Activated T-cell treated with anti-CD3 and anti-CD28 coated beads for 24 hours (primary cell): ENCODE data around the gene ERVV-1.
"Not testable (repeated sequence)": the region's sequence is repeated elsewhere in the genome, so short reads cannot be mapped to it uniquely, and the experiment has no call there.

Experiments
- DNase-seq: peaks from one replicate; pipeline ENCODE4 v3.0.0-alpha.2; 2020; ENCODE audit warnings: low read depth

The ERVV-1 gene

DNA sequence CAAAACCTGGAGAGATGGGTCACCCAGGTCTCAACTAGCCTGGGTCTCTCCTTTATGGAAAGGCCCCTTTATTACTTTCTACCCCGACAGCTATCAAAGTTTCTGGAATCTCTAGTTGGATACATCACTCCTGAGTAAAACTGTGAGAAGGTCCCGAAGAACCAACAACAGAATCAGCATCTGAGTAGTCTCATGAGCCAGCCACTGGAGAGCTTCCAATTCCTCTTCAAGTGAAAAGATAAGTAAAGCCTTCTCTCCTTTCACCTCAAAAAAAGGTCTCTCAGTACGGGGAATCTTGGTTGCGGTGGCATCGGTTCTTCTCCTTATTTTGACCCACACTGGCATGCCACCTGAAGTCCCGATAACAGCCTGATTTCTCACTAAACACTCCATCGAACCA lies at the start of gene ERVV-1:
ERVV-1 (plus strand) TSS at position 301 of the 400 bp plus-strand sequence. CDS start 170 bp downstream, outside the sequence.
- DNase-seq = no peak

GRCh38 chr19:52967772-52968171 lies 45.9 kb upstream of the ERVV-1 start:
- no peak for DNase-seq

- no peak for DNase-seq
Observed at GRCh38 chr19:52981329-52981728, 32.4 kb upstream of the ERVV-1 start.

DNA sequence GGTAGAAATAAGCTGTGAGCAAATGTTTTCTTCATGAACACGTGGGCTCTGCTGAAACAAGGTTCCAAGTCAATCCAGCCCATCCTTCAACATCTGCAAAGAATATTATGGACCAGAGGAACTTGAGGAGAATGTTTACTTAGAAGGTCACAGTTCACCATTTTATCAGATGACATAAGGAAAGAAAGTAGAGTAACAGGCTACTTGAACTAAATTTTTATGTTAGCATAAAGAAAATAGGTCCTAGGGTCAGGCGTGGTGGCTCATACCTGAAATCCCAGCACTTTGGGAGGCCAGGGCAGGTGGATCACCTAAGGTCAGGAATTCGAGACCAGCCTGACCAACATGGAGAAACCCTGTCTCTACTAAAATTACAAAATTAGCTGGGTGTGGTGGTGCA lies 30.6 kb upstream of the ERVV-1 start:
- not testable (repeated sequence) for DNase-seq

GRCh38 chr19:52987221-52987620 lies 26.5 kb upstream of the ERVV-1 start:
- DNase-seq = no peak

DNA sequence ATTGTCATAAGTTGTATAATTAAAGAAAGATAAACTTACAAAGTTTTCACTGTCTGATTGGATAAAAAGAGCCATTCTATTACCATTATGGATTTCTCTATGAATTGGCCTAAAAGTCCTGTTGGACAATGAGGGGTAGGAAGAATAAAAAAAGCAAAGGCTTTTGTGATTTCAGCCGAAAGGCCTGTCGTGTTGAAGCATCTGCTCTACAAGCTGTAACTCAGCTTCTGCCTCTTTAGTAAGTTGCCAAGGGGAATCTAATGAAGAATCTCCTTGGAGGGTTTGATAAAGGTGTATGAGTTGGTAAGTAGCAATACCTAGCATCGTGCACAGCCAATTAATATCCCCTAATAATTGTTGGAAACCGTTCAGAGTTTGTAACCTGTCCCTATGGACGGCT lies 25.2 kb upstream of the ERVV-1 start:
- DNase-seq = no peak

DNA sequence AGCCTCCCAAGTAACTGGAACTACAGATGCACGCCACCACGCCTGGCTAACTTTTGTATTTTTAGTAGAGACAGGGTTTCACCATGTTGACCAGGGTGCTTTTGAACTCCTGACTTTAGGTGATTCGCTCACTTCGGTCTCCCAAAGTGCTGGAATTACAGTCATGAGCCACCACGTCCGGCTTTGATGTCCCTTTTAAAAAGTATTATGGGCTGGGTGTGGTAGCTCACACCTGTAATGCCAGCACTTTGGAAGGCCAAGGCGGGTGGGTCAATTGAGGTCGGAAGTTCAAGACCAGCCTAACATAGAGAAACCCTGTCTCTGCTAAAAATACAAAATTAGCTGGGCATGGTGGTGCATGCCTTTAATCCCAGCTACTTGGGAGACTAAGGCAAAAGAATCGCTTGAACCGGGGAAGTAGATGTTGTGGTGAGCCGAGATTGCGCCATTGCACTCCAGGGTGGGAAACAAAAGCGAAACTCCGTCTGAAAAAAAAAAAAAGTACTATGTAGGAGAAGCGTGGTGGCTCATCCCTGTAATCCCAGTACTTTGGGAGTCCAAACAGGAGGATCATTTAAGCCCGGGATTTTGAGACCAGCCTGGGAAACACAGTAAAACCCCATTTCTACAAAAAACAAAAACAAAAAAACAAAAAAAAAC lies 22.8 kb upstream of the ERVV-1 start:
- no peak for DNase-seq

DNA sequence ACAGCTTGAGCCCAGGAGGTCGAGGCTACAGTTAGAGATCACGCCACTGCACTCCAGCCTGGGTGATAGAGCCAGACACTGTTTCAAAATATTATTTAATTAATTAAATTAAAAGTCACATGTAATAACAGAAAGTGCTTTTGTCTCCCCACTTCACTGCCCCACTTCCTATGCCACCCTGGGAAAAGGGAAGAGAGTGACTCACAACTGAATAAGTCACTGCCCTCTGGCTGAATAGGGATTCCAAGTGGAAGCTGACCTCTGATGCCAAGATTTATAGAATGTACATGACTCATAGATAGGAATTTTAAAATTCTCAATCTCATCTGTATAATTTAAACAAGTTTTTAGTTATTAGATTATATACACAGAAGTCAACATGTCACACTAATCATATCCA lies 22.2 kb upstream of the ERVV-1 start:
- DNase-seq = no peak

- DNase-seq = no peak
Observed at GRCh38 chr19:52992109-52993004, 21.4 kb upstream of the ERVV-1 start.

DNA sequence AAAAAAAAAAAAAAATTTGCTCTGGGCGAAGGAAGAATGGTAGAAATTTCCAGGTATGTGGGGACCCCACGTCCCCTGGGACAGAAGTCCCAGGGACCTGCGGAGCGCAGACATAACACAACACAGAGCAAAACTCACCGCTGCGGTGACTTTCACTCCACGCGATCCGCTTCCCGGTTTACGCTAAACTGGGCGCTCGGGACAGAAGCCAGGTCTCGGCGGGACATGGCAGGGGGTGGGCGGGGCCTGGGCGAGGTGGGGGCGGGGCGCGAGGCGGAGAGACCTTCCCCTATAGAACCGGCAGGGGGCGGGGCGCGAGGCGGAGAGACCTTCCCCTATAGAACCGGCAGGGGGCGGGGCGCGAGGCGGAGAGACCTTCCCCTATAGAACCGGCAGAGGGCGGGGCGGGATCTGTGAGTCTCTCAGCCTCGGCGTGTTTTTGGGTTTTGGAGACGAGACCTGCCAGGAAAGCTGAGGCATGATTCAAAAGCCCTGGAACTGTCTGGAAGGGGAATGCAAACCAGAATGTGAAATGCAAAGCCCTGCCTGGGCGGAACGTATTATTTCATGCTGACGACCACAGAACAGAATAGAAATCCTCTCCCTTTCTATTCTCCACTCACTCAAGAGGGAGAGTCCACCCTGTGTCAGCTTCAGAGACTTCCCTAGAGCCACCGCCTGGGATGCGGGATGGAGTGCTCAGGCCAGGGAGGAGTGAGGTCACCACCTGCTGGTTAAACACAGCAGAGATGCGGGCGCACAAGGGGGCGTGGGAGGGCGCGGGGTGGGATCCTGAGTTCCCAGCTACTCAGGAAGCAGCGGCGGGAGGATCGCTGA lies 20.2 kb upstream of the ERVV-1 start:
- peak; percentile 66 for DNase-seq

GRCh38 chr19:52995711-52996110 lies 18.0 kb upstream of the ERVV-1 start:
- no peak for DNase-seq

DNA sequence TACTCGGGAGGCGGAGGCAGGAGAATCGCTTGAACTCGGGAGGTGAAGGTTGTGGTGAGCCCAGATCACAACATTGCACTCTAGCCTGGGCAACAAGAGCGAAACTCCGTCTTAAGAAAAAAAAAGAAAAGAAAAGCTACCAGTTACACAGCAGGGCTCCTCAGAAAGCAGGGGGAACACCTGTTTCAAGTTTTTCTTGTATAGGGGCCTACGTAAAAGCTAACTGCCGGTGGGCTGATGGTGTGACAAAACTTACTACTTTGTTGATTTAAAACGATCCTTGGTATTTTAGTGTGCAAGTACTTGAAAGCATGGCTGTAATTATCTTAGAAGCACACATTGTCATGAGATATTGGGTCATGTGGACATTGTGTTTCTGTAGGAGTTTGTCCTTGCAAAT lies 15.7 kb upstream of the ERVV-1 start:
- no peak for DNase-seq

DNA sequence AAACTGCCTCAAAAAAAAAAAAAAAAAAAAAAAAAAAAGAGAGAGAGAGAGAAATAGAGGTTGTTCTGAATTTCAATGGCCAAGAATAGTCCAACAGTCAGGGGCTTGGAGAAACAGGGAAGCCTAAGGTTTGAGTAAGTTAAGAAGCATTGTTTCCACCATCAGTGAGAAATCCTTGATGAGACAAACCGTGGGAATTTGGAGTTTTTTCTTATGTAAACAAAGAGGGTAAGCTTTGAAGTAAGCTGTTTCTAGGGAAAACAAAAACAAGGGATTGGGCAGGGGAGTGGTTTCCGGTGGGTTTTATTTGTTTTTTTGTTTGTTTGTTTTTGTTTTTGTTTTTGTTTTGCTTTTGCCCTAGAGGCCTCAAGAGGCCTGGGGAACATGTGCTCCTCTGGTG lies 11.2 kb upstream of the ERVV-1 start:
- DNase-seq = no peak

- no peak for DNase-seq
Observed at GRCh38 chr19:53004242-53004641, 9.5 kb upstream of the ERVV-1 start.

- no peak for DNase-seq
Observed at GRCh38 chr19:53007200-53007599, 6.5 kb upstream of the ERVV-1 start.

GRCh38 chr19:53007606-53008005 lies 6.1 kb upstream of the ERVV-1 start:
- DNase-seq = no peak

GRCh38 chr19:53008061-53008778 lies 5.5 kb upstream of the ERVV-1 start:
- no peak for DNase-seq

- no peak for DNase-seq
Observed at GRCh38 chr19:53010494-53010893, 3.2 kb upstream of the ERVV-1 start.

DNA sequence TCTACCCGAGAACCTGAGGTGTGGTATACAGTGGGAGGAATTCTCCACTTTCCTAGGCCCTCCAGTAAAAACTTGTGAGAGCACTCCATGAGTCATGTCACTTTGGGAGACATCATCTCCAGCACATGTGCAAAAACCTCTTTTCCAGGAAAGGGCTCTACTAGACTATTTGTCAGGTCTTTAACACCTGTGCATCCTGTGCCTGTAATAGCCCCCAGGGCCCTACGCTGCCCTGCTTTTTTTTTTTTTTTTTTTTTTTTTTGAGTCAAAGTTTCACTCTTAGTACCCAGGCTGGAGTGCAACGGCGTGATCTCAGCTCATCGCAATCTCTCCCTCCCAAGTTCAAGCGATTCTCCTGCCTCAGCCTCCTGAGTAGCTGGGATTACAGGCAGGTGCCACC lies 1.7 kb upstream of the ERVV-1 start:
- no peak for DNase-seq

- DNase-seq = no peak
Observed at GRCh38 chr19:53015159-53015558, 1.4 kb downstream of the ERVV-1 start.

DNA sequence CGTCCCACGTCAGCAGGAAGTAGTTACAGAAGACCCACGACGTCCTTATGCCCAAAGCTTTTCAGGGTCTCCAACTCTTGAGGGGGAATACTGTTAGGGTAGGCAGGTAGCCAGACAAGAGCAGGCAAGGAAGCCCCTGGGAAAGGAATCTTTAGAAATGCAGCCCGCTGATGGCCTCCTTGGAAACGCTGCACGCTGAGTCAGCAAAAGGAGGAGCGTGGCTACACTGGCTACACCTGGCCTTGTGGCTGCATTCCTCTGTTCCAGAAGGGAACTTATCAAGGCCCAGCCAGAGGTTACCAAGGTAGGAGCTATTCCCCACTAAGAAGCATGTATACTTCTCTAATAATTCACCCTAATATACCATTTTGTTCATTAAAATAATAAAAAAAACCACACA lies 2.0 kb downstream of the ERVV-1 start:
- DNase-seq = no peak

DNA sequence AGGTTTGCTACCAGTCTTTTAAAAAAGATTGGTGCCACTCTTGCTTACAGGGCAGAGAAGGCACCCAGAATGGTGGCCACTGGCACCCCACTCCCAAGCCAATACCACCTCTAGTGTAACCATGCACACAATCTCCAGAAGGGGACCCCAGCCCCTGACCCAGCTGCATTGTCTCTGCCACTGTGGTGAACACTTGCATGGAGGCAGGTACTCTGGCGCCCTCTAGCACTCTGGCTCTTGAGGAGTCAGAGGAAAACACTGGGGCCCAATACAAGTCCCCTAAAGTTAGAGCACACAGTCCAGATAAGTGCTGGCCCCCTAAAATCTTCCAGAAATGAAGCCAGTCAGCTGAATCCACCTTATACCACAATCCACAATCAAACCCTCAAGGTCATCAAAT lies 6.0 kb downstream of the ERVV-1 start:
- DNase-seq = no peak
